ENCODE results near the gene PCDHB9. TPM values are rescaled to one million over a fixed set of nuclear protein-coding genes. Genes with fewer than 3 reads are reported as not detected.
"Not testable (repeated sequence)": the region's sequence is repeated elsewhere in the genome, so short reads cannot be mapped to it uniquely, and the experiment has no call there.

Gene PCDHB9
- total and polyA plus RNA-seq, 9 of the 15 experiments (the other 6 are each of a cell fraction or from before 2014, with no cell fraction given), result not detected

- TF ChIP-seq, protein P1, sequence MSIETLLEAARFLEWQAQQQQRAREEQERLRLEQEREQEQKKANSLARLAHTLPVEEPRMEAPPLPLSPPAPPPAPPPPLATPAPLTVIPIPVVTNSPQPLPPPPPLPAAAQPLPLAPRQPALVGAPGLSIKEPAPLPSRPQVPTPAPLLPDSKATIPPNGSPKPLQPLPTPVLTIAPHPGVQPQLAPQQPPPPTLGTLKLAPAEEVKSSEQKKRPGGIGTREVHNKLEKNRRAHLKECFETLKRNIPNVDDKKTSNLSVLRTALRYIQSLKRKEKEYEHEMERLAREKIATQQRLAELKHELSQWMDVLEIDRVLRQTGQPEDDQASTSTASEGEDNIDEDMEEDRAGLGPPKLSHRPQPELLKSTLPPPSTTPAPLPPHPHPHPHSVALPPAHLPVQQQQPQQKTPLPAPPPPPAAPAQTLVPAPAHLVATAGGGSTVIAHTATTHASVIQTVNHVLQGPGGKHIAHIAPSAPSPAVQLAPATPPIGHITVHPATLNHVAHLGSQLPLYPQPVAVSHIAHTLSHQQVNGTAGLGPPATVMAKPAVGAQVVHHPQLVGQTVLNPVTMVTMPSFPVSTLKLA (conservative IDR thresholded peaks at IDR 0.05), result no peak
- TF ChIP-seq HINFP (tag; conservative IDR thresholded peaks at IDR 0.05; ENCODE audit: low read depth), result no peak
- TF ChIP-seq, protein P2, sequence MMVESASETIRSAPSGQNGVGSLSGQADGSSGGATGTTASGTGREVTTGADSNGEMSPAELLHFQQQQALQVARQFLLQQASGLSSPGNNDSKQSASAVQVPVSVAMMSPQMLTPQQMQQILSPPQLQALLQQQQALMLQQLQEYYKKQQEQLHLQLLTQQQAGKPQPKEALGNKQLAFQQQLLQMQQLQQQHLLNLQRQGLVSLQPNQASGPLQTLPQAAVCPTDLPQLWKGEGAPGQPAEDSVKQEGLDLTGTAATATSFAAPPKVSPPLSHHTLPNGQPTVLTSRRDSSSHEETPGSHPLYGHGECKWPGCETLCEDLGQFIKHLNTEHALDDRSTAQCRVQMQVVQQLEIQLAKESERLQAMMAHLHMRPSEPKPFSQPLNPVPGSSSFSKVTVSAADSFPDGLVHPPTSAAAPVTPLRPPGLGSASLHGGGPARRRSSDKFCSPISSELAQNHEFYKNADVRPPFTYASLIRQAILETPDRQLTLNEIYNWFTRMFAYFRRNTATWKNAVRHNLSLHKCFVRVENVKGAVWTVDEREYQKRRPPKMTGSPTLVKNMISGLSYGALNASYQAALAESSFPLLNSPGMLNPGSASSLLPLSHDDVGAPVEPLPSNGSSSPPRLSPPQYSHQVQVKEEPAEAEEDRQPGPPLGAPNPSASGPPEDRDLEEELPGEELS (CRISPR knock-in tag; IDR thresholded peaks at IDR 0.05; ENCODE audit: borderline replicate concordance), result no peak
Observed at GRCh38 chr5:141192110-141192725, 5.3 kb downstream of the PCDHB9 start, which contains the start of gene PCDHB10 (continued).

DNA sequence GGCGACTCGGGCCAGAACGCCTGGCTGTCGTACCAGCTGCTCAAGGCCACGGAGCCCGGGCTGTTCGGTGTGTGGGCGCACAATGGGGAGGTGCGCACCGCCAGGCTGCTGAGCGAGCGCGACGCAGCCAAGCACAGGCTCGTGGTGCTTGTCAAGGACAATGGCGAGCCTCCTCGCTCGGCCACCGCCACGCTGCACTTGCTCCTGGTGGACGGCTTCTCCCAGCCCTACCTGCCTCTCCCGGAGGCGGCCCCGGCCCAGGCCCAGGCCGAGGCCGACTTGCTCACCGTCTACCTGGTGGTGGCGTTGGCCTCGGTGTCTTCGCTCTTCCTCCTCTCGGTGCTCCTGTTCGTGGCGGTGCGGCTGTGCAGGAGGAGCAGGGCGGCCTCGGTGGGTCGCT lies 7.4 kb downstream of the PCDHB9 start:
- H3K79me2 ChIP-seq (ENCODE audit: control insufficient read depth, insufficient read depth, low read length); H3K4me3 ChIP-seq; H2AFZ ChIP-seq (ENCODE audit: low read depth, low read length); CTCF ChIA-PET (ENCODE audit: low intra/inter-chr PET ratio); H3K36me3 ChIP-seq (ENCODE audit: control insufficient read depth, insufficient read depth, low read length); in situ Hi-C loops (cut with MboI); ATAC-seq; H3K9me1 ChIP-seq (ENCODE audit: control insufficient read depth, insufficient read depth, low read length); H3K4me1 ChIP-seq (replicated peaks in 1 of 2; ENCODE audit: control insufficient read depth in 2 of 2, insufficient read depth in 2 of 2, low read length in 2 of 2); intact Hi-C loops (cut with micrococcal nuclease); H3K4me2 ChIP-seq (ENCODE audit: insufficient read depth, low read length); FAIRE-seq; H3K9ac ChIP-seq (ENCODE audit: insufficient read depth in 1 of 2, low read depth in 2 of 2, low read length in 2 of 2); H3K27me3 ChIP-seq (ENCODE audit: control insufficient read depth in 2 of 2, insufficient read depth in 2 of 2, low read length in 2 of 2); H4K20me1 ChIP-seq (replicated peaks; ENCODE audit: control insufficient read depth, insufficient read depth, low read length); DNase-seq (ENCODE audit: extremely low read depth in 1 of 4, low spot score in 3 of 4); BruUV-seq (replicated peaks); POLR2A ChIA-PET; H3K27ac ChIP-seq (ENCODE audit: extremely low read depth, low read depth, low read length); H3K9me3 ChIP-seq (replicated peaks; ENCODE audit: control insufficient read depth, insufficient read depth, low read depth, low read length): not testable (repeated sequence)
- 13% methylated on average over 3 of the region's 37 CpGs for WGBS (ENCODE audit: insufficient coverage, low coverage, missing lambda C conversion rate)
